ENCODE results near the gene THADA. TPM values are rescaled to one million over a fixed set of nuclear protein-coding genes. Genes with fewer than 3 reads are reported as not detected.

The THADA gene
- total RNA-seq, 1 donor from 2014 or later, result 28.3 TPM

GRCh38 chr2:43515807-43516497 is 79.9 kb downstream of the THADA start:
- Mint-ChIP-seq H3K4me3 (ENCODE audit: unreplicated experiment) (no peak overlapping the region), H3K27me3 (ENCODE audit: unreplicated experiment) (no peaks in the 10 kb centered on the region), H3K36me3 (ENCODE audit: unreplicated experiment) (peaks cover 11% of the 10 kb centered on the region), H3K4me1 (ENCODE audit: unreplicated experiment) (peaks cover 25% of the 10 kb centered on the region), H3K9me3 (ENCODE audit: unreplicated experiment) (no peaks in the 10 kb centered on the region), H3K27ac (ENCODE audit: unreplicated experiment) (no peak overlapping the region)
- TF ChIP-seq CTCF (IDR thresholded peaks at IDR 0.05), result no peak
- DNase-seq (ENCODE audit: extremely low spot score, unreplicated experiment), result no peak

GRCh38 chr2:43515248-43515647 is 80.6 kb downstream of the THADA start:
- Mint-ChIP-seq H3K27me3 (ENCODE audit: unreplicated experiment) (no peaks in the 10 kb centered on the region), H3K27ac (ENCODE audit: unreplicated experiment) (no peak overlapping the region), H3K9me3 (ENCODE audit: unreplicated experiment) (no peaks in the 10 kb centered on the region), H3K4me1 (ENCODE audit: unreplicated experiment) (peaks cover 24% of the 10 kb centered on the region), H3K36me3 (ENCODE audit: unreplicated experiment) (peaks cover 11% of the 10 kb centered on the region), H3K4me3 (ENCODE audit: unreplicated experiment) (no peak overlapping the region)
- TF ChIP-seq CTCF (IDR thresholded peaks at IDR 0.05), result no peak
- DNase-seq (ENCODE audit: extremely low spot score, unreplicated experiment), result no peak

GRCh38 chr2:43513796-43514195 is 82.0 kb downstream of the THADA start:
- Mint-ChIP-seq H3K27ac (ENCODE audit: unreplicated experiment) (no peak overlapping the region), H3K9me3 (ENCODE audit: unreplicated experiment) (no peaks in the 10 kb centered on the region), H3K27me3 (ENCODE audit: unreplicated experiment) (no peaks in the 10 kb centered on the region), H3K4me1 (ENCODE audit: unreplicated experiment) (peaks cover 12% of the 10 kb centered on the region), H3K4me3 (ENCODE audit: unreplicated experiment) (no peak overlapping the region), H3K36me3 (ENCODE audit: unreplicated experiment) (peaks cover 11% of the 10 kb centered on the region)
- no peak for TF ChIP-seq CTCF (IDR thresholded peaks at IDR 0.05)
- no peak for DNase-seq (ENCODE audit: extremely low spot score, unreplicated experiment)

GRCh38 chr2:43513216-43513615 is 82.6 kb downstream of the THADA start:
- H3K27ac Mint-ChIP-seq (ENCODE audit: unreplicated experiment), result no peak overlapping the region

GRCh38 chr2:43511199-43511598 is 84.6 kb downstream of the THADA start:
- no peak for DNase-seq (ENCODE audit: extremely low spot score, unreplicated experiment)
- Mint-ChIP-seq H3K27me3 (ENCODE audit: unreplicated experiment) (no peaks in the 10 kb centered on the region), H3K4me1 (ENCODE audit: unreplicated experiment) (peaks cover 6% of the 10 kb centered on the region), H3K27ac (ENCODE audit: unreplicated experiment) (no peak overlapping the region), H3K4me3 (ENCODE audit: unreplicated experiment) (no peak overlapping the region), H3K36me3 (ENCODE audit: unreplicated experiment) (peaks cover 24% of the 10 kb centered on the region), H3K9me3 (ENCODE audit: unreplicated experiment) (no peaks in the 10 kb centered on the region)
- no peak for TF ChIP-seq CTCF (IDR thresholded peaks at IDR 0.05)

More at GRCh38 chr2:43513216-43513615, 82.6 kb downstream of the THADA start:
- TF ChIP-seq CTCF (IDR thresholded peaks at IDR 0.05), result no peak
- Mint-ChIP-seq H3K36me3 (ENCODE audit: unreplicated experiment) (peaks cover 14% of the 10 kb centered on the region), H3K27me3 (ENCODE audit: unreplicated experiment) (no peaks in the 10 kb centered on the region), H3K4me1 (ENCODE audit: unreplicated experiment) (peaks cover 10% of the 10 kb centered on the region), H3K9me3 (ENCODE audit: unreplicated experiment) (no peaks in the 10 kb centered on the region), H3K4me3 (ENCODE audit: unreplicated experiment) (no peak overlapping the region)
- DNase-seq (ENCODE audit: extremely low spot score, unreplicated experiment), result no peak

All from osteocyte (in vitro differentiated cells).